ENCODE data around the gene IL1RAP.
"Not testable (repeated sequence)": the region's sequence is repeated elsewhere in the genome, so short reads cannot be mapped to it uniquely, and the experiment has no call there.

IL1RAP gene, protein sequence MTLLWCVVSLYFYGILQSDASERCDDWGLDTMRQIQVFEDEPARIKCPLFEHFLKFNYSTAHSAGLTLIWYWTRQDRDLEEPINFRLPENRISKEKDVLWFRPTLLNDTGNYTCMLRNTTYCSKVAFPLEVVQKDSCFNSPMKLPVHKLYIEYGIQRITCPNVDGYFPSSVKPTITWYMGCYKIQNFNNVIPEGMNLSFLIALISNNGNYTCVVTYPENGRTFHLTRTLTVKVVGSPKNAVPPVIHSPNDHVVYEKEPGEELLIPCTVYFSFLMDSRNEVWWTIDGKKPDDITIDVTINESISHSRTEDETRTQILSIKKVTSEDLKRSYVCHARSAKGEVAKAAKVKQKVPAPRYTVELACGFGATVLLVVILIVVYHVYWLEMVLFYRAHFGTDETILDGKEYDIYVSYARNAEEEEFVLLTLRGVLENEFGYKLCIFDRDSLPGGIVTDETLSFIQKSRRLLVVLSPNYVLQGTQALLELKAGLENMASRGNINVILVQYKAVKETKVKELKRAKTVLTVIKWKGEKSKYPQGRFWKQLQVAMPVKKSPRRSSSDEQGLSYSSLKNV

DNA sequence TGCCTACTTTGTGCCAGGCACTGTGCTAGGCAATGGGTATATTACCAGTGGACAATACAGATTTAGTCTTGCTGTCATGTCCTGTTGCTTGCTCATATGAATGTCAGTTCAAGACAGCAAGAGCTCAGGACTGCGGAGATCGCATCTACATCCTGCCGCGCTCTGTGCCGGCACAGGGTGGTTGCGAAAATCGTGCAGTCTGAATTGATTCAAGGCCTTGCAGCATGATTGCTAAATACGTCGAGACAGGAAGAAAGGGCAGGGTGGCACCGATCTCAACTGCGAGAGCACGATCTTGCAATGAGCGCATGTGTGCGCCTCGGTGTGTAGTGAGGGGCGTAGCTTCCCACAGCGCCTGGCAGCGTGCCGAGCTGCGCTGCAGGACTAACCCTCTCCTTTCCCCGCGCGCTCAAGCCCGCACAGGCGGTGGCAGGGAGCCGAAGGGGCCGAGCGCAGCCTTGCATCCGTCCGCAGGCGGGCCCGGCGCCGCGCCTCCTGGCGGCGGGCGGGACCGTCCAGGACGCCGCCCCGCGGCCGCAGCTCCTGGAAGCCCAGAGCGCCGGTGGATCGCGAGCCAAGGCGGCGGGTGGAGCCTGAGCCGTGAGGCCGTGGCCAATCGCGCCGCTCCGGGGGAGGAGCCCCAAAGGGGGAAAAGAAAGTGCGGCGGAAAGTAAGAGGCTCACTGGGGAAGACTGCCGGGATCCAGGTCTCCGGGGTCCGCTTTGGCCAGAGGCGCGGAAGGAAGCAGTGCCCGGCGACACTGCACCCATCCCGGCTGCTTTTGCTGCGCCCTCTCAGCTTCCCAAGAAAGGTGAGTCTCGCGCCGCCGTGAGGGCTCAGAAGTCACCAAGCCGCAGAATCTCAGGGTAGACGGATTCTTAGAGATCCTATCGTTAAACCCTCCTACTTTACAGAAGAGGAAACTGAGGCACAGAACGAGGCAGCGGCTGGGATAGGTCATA is at the start of gene IL1RAP:
IL1RAP (plus strand) TSS at position 677 of the 962 bp plus-strand sequence. CDS start 50,205 bp downstream, outside the sequence.
- no peaks in the 10 kb centered on the region for H3K27me3 ChIP-seq (ENCODE audit: insufficient read depth, low read depth, severe bottlenecking)
- peak within 1 kb of the TSS; percentile 74 for H3K4me3 ChIP-seq (ENCODE audit: low read depth, low read length)
- DNase-seq: peak; percentile 66
- TF ChIP-seq, protein P1, sequence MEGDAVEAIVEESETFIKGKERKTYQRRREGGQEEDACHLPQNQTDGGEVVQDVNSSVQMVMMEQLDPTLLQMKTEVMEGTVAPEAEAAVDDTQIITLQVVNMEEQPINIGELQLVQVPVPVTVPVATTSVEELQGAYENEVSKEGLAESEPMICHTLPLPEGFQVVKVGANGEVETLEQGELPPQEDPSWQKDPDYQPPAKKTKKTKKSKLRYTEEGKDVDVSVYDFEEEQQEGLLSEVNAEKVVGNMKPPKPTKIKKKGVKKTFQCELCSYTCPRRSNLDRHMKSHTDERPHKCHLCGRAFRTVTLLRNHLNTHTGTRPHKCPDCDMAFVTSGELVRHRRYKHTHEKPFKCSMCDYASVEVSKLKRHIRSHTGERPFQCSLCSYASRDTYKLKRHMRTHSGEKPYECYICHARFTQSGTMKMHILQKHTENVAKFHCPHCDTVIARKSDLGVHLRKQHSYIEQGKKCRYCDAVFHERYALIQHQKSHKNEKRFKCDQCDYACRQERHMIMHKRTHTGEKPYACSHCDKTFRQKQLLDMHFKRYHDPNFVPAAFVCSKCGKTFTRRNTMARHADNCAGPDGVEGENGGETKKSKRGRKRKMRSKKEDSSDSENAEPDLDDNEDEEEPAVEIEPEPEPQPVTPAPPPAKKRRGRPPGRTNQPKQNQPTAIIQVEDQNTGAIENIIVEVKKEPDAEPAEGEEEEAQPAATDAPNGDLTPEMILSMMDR (IDR thresholded peaks at IDR 0.05; ENCODE audit: low read depth, low read length): peak; percentile 25; the same call in 1 of the 2 replicates
- no peak within 1 kb of the TSS for H3K27ac ChIP-seq
- no peaks in the 10 kb centered on the region for H3K9me3 ChIP-seq (ENCODE audit: severe bottlenecking)
- no peaks in the 10 kb centered on the region for H3K36me3 ChIP-seq

DNA sequence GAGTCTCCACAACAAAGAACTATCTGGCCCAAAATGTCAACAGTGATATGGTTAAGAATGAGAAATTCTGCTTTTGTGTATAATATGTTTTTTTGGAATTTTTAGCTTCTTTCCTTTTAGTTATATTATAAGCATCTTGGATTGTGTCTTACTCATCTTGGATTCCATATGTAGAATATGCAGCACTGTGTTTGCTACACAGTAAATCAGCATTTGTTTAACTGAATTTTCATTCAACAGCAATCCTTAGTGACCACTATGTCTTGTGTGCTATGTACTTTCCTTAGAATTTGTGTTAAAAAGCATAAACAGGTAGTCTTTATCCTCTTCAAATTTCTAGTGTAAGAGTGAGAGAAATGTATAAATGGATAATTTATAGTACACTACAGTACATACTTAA is 46.0 kb upstream of the IL1RAP start:
- TF ChIP-seq, protein P1 (IDR thresholded peaks at IDR 0.05; ENCODE audit: low read depth, low read length): no peak
- Histone ChIP-seq H3K4me3 (ENCODE audit: low read depth, low read length) (no peak overlapping the region), H3K36me3 (no peaks in the 10 kb centered on the region), H3K27ac (no peak overlapping the region), H3K27me3 (ENCODE audit: insufficient read depth, low read depth, severe bottlenecking) (no peaks in the 10 kb centered on the region), H3K9me3 (ENCODE audit: severe bottlenecking) (no peaks in the 10 kb centered on the region)
- DNase-seq: no peak

DNA sequence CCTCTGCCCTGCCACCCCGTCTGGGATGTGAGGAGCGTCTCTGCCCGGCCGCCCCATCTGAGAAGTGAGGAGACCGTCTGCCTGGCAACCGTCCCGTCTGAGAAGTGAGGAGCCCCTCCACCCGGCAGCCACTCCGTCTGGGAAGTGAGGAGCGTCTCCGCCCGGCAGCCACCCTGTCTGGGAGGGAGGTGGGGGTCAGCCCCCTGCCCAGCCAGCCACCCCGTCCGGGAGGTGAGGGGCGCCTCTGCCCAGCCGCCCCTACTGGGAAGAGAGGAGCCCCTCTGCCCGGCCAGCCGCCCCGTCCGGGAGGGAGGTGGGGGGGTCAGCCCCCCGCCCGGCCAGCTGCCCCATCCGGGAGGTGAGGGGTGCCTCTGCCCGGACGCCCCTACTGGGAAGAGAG is 40.6 kb upstream of the IL1RAP start:
- H3K27ac ChIP-seq; H3K9me3 ChIP-seq (ENCODE audit: severe bottlenecking); H3K4me3 ChIP-seq (ENCODE audit: low read depth, low read length); H3K27me3 ChIP-seq (ENCODE audit: insufficient read depth, low read depth, severe bottlenecking); H3K36me3 ChIP-seq; DNase-seq: not testable (repeated sequence)

DNA sequence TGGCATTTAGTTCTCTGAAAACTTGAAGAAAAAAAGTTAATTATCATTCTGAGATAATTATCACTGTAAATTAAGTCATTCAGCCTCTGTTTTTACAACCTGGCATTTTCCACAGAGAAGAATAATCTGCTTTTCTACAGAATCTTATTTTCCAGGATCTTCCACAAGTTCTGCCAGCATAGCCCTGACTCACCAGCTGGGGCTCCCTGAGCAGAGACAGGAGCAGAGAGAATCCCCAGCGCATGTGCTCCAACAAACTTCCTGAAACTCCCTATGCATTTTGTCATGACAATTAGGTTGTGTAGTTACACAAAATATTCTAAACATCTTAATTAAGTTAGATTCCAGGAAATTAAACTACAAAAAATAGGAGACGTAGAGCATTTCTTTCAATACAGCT is 32.1 kb upstream of the IL1RAP start:
- TF ChIP-seq, protein P1 (IDR thresholded peaks at IDR 0.05; ENCODE audit: low read depth, low read length): no peak
- no peak for DNase-seq
- H3K27ac ChIP-seq: no peak overlapping the region
- H3K36me3 ChIP-seq: no peaks in the 10 kb centered on the region
- no peaks in the 10 kb centered on the region for H3K27me3 ChIP-seq (ENCODE audit: insufficient read depth, low read depth, severe bottlenecking)
- no peak overlapping the region for H3K4me3 ChIP-seq (ENCODE audit: low read depth, low read length)
- no peaks in the 10 kb centered on the region for H3K9me3 ChIP-seq (ENCODE audit: severe bottlenecking)

DNA sequence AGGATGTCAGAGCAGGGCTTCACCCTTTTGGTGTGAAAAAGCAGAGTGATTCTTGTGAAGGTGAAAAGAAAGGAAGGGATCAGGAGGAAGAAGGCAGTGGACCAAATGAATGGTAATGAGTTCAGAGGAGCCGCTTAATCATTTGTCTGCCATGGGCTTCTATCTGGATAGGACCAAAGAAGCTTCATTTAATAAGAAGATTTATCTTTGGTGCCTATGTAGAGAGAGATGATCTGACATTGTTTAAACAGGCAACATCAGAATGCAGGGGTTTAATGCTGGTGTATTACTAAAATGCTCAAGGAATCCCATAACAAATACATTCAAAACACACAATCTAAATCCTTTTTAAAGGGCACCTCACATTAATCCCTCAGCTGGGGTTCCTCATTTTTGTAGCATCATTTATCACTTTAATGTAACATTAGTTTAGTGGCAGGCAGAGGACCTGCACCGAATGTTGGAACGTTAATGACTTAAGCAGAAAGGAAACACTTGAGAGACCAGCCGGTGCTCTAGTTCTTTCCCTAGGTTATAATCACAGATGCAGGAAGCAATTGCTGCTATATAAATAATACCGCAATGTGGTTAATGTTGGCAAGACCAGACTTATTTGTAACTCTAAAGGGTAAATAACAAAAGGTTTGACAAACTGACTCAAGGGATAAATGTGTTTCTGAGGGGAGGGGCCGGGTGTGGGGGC is 27.9 kb upstream of the IL1RAP start:
- TF ChIP-seq, protein P1 (IDR thresholded peaks at IDR 0.05; ENCODE audit: low read depth, low read length): no peak
- no peaks in the 10 kb centered on the region for H3K36me3 ChIP-seq
- H3K4me3 ChIP-seq (ENCODE audit: low read depth, low read length): no peak overlapping the region
- no peak for DNase-seq
- H3K27ac ChIP-seq: no peak overlapping the region
- H3K9me3 ChIP-seq (ENCODE audit: severe bottlenecking): no peaks in the 10 kb centered on the region
- H3K27me3 ChIP-seq (ENCODE audit: insufficient read depth, low read depth, severe bottlenecking): no peaks in the 10 kb centered on the region
